Hepatocyte (in vitro differentiated cells): ENCODE data around the gene PUSL1.

Experiments
- EZH2 ChIP-seq: fragments of 200-600 bp; sonication (generic); IDR thresholded peaks from 2 replicates; pipeline ENCODE4 v1.6.1; 2016; ENCODE audit warnings: antibody characterized with exemption, mild to moderate bottlenecking, borderline replicate concordance
- EZH2phosphoT487 ChIP-seq: fragments of 200-600 bp; sonication (generic); IDR thresholded peaks from one replicate; pipeline ENCODE4 v1.6.1; 2018; ENCODE audit warnings: antibody characterized with exemption, mild to moderate bottlenecking, low read depth, moderate library complexity; ENCODE audit not compliant: unreplicated experiment, severe bottlenecking
- TF ChIP-seq, protein P1 (sequence below): fragments of 200-600 bp; sonication (generic); IDR thresholded peaks from 2 replicates; pipeline ENCODE4 v1.5.1; 2016; ENCODE audit warnings: antibody characterized with exemption, mild to moderate bottlenecking; ENCODE audit not compliant: poor library complexity

GRCh38 chr1:1292442-1292779, 16.0 kb upstream of the PUSL1 start:
- TF ChIP-seq EZH2 = no peak
- TF ChIP-seq, protein P1, sequence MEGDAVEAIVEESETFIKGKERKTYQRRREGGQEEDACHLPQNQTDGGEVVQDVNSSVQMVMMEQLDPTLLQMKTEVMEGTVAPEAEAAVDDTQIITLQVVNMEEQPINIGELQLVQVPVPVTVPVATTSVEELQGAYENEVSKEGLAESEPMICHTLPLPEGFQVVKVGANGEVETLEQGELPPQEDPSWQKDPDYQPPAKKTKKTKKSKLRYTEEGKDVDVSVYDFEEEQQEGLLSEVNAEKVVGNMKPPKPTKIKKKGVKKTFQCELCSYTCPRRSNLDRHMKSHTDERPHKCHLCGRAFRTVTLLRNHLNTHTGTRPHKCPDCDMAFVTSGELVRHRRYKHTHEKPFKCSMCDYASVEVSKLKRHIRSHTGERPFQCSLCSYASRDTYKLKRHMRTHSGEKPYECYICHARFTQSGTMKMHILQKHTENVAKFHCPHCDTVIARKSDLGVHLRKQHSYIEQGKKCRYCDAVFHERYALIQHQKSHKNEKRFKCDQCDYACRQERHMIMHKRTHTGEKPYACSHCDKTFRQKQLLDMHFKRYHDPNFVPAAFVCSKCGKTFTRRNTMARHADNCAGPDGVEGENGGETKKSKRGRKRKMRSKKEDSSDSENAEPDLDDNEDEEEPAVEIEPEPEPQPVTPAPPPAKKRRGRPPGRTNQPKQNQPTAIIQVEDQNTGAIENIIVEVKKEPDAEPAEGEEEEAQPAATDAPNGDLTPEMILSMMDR = no peak
- no peak for TF ChIP-seq EZH2phosphoT487
